Spleen (tissue), 7 donors: ENCODE data around the gene MIB1.

Source experiments
- CTCF ChIP-seq, 11 experiments: fragments of 200-600 bp in 7 of 11; fragments of 450-650 bp in 4 of 11; sonication (generic) in 4 of 11; IDR thresholded peaks in 8 of 11; conservative IDR thresholded peaks in 3 of 11; 1 replicate in 7 of 11; 2 replicates in 4 of 11; pipeline versions ENCODE4 v1.4.0 to v1.8.0; 2016 to 2021; ENCODE audit warnings: antibody characterized with exemption in 11 of 11, inconsistent platforms in 4 of 11, mild to moderate bottlenecking in 1 of 11
- POLR2A ChIP-seq, 3 donors: fragments of 450-650 bp; IDR thresholded peaks; one replicate each; pipeline ENCODE4 v1.5.1; 2017; ENCODE audit warnings: antibody characterized with exemption in 3 of 3, mild to moderate bottlenecking in 1 of 3
- POLR2AphosphoS5 ChIP-seq, 3 donors: sonication (generic); formaldehyde crosslinking; IDR thresholded peaks; one replicate each; pipeline ENCODE4 v1.5.1; 2017; ENCODE audit warnings: antibody characterized with exemption in 3 of 3
- donor health status: DM: no; HTN: no; CAD: no; lungs with moderate emphysema.
- donor health status: DM: no; HTN: no; CAD: no.
- donor health status: DM: no; HTN: no; CAD: no.

GRCh38 chr18:21747268-21747667 is 6.7 kb downstream of the MIB1 start:
- TF ChIP-seq POLR2AphosphoS5 (IDR thresholded peaks at IDR 0.05) (no peak), CTCF (IDR thresholded peaks at IDR 0.05 in 8 of 11, conservative IDR thresholded peaks at IDR 0.05 in 3 of 11) (no peak), POLR2A (IDR thresholded peaks at IDR 0.05) (no peak)
